SK-N-SH treated with all-trans-retinoic acid at 6 μM for 48 hours (cell line): ENCODE data around the gene TM9SF2.

Experiments used
- ATAC-seq: fragments of 200-7000 bp; cut with Tn5 transposase; 3 replicates; pipeline ENCODE4 v1.9.1; 2020; ENCODE audit warnings: mild to moderate bottlenecking, moderate library complexity
- ARNTL ChIP-seq: fragments of 450-650 bp; formaldehyde crosslinking; IDR thresholded peaks from 2 replicates; pipeline ENCODE4 v1.5.0; 2020; ENCODE audit warnings: low read depth, mild to moderate bottlenecking, moderate library complexity, borderline replicate concordance
- BACH2 ChIP-seq: fragments of 250-450 bp; sonication (Bioruptor Pico); IDR thresholded peaks from 2 replicates; pipeline ENCODE4 v1.9.0; 2021; ENCODE audit warnings: mild to moderate bottlenecking, borderline replicate concordance
- CSDC2 ChIP-seq: fragments of 250-450 bp; sonication (Bioruptor Pico); IDR thresholded peaks from 2 replicates; pipeline ENCODE4 v1.5.0; 2020; ENCODE audit warnings: mild to moderate bottlenecking, moderate library complexity
- ESRRG ChIP-seq: fragments of 250-450 bp; sonication (Bioruptor Pico); IDR thresholded peaks from 2 replicates; pipeline ENCODE4 v1.6.1; 2021; ENCODE audit warnings: mild to moderate bottlenecking
- GLIS3 ChIP-seq: fragments of 250-450 bp; sonication (Bioruptor Pico); IDR thresholded peaks from 2 replicates; pipeline ENCODE4 v1.5.0; 2020; ENCODE audit warnings: mild to moderate bottlenecking, moderate library complexity
- ISL1 ChIP-seq: fragments of 250-450 bp; sonication (Bioruptor Pico); IDR thresholded peaks from 2 replicates; pipeline ENCODE4 v2.1.2; 2022; ENCODE audit warnings: mild to moderate bottlenecking, moderate library complexity
- OSR1 ChIP-seq: fragments of 250-450 bp; sonication (Bioruptor Pico); IDR thresholded peaks from 2 replicates; pipeline ENCODE4 v1.8.0; 2022; ENCODE audit warnings: moderate library complexity, mild to moderate bottlenecking, inconsistent platforms
- POU6F1 ChIP-seq: fragments of 250-450 bp; sonication (Bioruptor Pico); IDR thresholded peaks from 2 replicates; pipeline ENCODE4 v1.8.0; 2021; ENCODE audit warnings: low read depth, mild to moderate bottlenecking, moderate library complexity, borderline replicate concordance
- PPARA ChIP-seq: fragments of 250-450 bp; sonication (Bioruptor Pico); IDR thresholded peaks from 2 replicates; pipeline ENCODE4 v1.5.0; 2020; ENCODE audit warnings: mild to moderate bottlenecking, borderline replicate concordance
- TCF4 ChIP-seq: fragments of 250-450 bp; sonication (Bioruptor Pico); IDR thresholded peaks from 2 replicates; pipeline ENCODE4 v1.8.0; 2021; ENCODE audit warnings: mild to moderate bottlenecking, moderate library complexity, borderline replicate concordance
- TOX ChIP-seq: fragments of 250-450 bp; sonication (Bioruptor Pico); IDR thresholded peaks from 2 replicates; pipeline ENCODE4 v1.8.0; 2021; ENCODE audit warnings: mild to moderate bottlenecking, moderate library complexity, borderline replicate concordance
- TSHZ2 ChIP-seq: fragments of 250-450 bp; sonication (Bioruptor Pico); IDR thresholded peaks from 2 replicates; pipeline ENCODE4 v1.5.0; 2020; ENCODE audit warnings: mild to moderate bottlenecking, moderate library complexity
- ZC3H10 ChIP-seq: fragments of 250-450 bp; sonication (Bioruptor Pico); IDR thresholded peaks from 2 replicates; pipeline ENCODE4 v1.5.1; 2021; ENCODE audit warnings: mild to moderate bottlenecking, moderate library complexity
- ZFP3 ChIP-seq: fragments of 250-450 bp; sonication (Bioruptor Pico); IDR thresholded peaks from 2 replicates; pipeline ENCODE4 v1.5.0; 2020; ENCODE audit warnings: mild to moderate bottlenecking, moderate library complexity
- ZNF565 ChIP-seq: fragments of 450-650 bp; formaldehyde crosslinking; conservative IDR thresholded peaks from 2 replicates; pipeline ENCODE4 v1.5.0; 2020; ENCODE audit warnings: low read depth, mild to moderate bottlenecking, moderate library complexity
- ZNF70 ChIP-seq: fragments of 450-650 bp; formaldehyde crosslinking; IDR thresholded peaks from 2 replicates; pipeline ENCODE4 v1.5.0; 2020; ENCODE audit warnings: mild to moderate bottlenecking, moderate library complexity
- ZNF8 ChIP-seq: fragments of 450-650 bp; formaldehyde crosslinking; IDR thresholded peaks from 2 replicates; pipeline ENCODE4 v1.5.0; 2020; ENCODE audit warnings: mild to moderate bottlenecking, moderate library complexity
- TF ChIP-seq, protein P1 (sequence below): fragments of 250-450 bp; sonication (Bioruptor Pico); IDR thresholded peaks from 2 replicates; pipeline ENCODE4 v1.5.1; 2020; ENCODE audit warnings: low read depth, mild to moderate bottlenecking, moderate library complexity
- TF ChIP-seq, protein P2 (sequence below): fragments of 250-450 bp; sonication (Bioruptor Pico); IDR thresholded peaks from 2 replicates; pipeline ENCODE4 v1.5.1; 2021; ENCODE audit warnings: mild to moderate bottlenecking, moderate library complexity

Gene TM9SF2

DNA sequence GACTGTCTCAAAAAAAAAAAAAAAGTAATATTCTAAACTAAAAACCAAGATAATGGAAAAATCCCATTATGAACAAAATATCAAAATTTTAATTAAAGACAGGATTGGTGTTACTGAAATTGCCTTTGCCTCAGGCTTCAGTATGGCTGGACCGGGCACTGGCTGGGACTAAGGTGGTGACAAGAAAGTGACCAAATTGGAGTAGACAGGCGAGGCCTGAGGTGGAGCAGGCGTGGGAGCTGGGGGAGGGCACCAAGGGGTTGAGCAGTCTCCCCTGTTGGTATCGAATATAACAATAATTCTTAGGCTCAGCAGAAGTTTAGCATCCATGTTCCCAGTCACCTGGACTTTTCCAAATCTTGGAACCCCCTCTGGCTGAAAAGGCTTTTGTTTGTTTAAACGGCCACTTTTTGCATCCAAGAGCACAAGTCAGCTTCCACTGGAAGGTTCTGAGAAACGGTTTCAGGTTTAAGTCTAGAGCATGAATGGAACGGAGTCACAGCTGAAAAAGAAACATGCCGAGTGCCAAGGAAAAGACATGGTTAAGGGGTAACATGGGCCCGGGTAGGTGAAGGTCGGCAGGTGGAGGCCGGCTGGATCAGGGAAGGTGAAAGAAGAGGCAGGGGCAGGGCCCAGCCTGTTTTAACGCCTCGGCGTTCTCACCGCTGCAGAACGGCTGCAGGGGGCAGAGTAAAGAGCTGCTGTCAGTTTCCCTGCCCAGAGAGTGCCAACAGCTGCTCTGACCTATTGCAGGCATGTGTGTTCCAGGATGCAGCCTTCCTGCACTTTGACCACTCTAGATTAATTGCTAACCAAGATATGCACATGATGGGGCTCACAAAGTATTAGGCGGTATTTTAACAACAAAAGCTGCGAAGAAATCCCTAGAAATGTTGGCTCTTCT lies 104.4 kb downstream of the TM9SF2 start:
- TF ChIP-seq CSDC2 (CRISPR knock-in tag) (no peak), ARNTL (CRISPR knock-in tag) (no peak), PPARA (no peak), ZNF8 (no peak), ISL1 (no peak), ZFP3 (CRISPR knock-in tag) (no peak), TSHZ2 (no peak), BACH2 (no peak), ZNF565 (CRISPR knock-in tag) (no peak), TCF4 (CRISPR knock-in tag) (no peak), ESRRG (CRISPR knock-in tag) (no peak), OSR1 (no peak), ZNF70 (no peak)
- TF ChIP-seq, protein P1, sequence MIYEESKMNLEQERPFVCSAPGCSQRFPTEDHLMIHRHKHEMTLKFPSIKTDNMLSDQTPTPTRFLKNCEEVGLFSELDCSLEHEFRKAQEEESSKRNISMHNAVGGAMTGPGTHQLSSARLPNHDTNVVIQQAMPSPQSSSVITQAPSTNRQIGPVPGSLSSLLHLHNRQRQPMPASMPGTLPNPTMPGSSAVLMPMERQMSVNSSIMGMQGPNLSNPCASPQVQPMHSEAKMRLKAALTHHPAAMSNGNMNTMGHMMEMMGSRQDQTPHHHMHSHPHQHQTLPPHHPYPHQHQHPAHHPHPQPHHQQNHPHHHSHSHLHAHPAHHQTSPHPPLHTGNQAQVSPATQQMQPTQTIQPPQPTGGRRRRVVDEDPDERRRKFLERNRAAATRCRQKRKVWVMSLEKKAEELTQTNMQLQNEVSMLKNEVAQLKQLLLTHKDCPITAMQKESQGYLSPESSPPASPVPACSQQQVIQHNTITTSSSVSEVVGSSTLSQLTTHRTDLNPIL (CRISPR knock-in tag) = no peak
- TF ChIP-seq, protein P2, sequence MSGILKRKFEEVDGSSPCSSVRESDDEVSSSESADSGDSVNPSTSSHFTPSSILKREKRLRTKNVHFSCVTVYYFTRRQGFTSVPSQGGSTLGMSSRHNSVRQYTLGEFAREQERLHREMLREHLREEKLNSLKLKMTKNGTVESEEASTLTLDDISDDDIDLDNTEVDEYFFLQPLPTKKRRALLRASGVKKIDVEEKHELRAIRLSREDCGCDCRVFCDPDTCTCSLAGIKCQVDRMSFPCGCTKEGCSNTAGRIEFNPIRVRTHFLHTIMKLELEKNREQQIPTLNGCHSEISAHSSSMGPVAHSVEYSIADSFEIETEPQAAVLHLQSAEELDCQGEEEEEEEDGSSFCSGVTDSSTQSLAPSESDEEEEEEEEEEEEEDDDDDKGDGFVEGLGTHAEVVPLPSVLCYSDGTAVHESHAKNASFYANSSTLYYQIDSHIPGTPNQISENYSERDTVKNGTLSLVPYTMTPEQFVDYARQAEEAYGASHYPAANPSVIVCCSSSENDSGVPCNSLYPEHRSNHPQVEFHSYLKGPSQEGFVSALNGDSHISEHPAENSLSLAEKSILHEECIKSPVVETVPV (CRISPR knock-in tag) = no peak
- TF ChIP-seq, all 23 proteins: peak for 0

GRCh38 chr13:99606324-99607066 lies 105.2 kb downstream of the TM9SF2 start, which contains the start of gene CLYBL:
CLYBL (plus strand) TSS chr13:99606690.
- peak; percentile 92 for ATAC-seq
- no peak for TF ChIP-seq TOX (CRISPR knock-in tag)
- TF ChIP-seq ZC3H10 (CRISPR knock-in tag) = no peak
- TF ChIP-seq ARNTL (CRISPR knock-in tag) = no peak
- TF ChIP-seq POU6F1 (CRISPR knock-in tag) = no peak
- TF ChIP-seq BACH2 = no peak
- 0 out of 2 replicates have a peak, but pooled peaks have one; percentile 38 for TF ChIP-seq TSHZ2
- no peak for TF ChIP-seq GLIS3
- TF ChIP-seq, protein P1 (CRISPR knock-in tag) = no peak
- peak; percentile 56; the same call in 1 of the 2 replicates for TF ChIP-seq ZFP3 (CRISPR knock-in tag)
- TF ChIP-seq TCF4 (CRISPR knock-in tag) = no peak

More for the DNA sequence above, 104.4 kb downstream of the TM9SF2 start:
- peak; percentile 83 for ATAC-seq
